ENCODE results near the gene FBXW7. TPM values are rescaled to one million over a fixed set of nuclear protein-coding genes. Genes with fewer than 3 reads are reported as not detected.
A peak's percentile ranks its signal among the peaks of the same experiment; 100 is the strongest.

FBXW7 gene
- total and polyA plus RNA-seq, 2 donors (not counting 1 experiment from before 2014, with no cell fraction given) = 16.3 to 68.7 TPM

- H3K9ac ChIP-seq (ENCODE audit: insufficient read depth, low read length) = no peak overlapping the region
- H3K27ac ChIP-seq (ENCODE audit: insufficient read depth, low read length) = no peak overlapping the region
- H2AFZ ChIP-seq (ENCODE audit: low read length) = no peak overlapping the region
- peaks cover 10% of the 10 kb centered on the region for H3K4me1 ChIP-seq (ENCODE audit: control insufficient read depth, extremely low read depth, insufficient read depth, low read length)
- H3K4me3 ChIP-seq (replicated peaks in 1 of 4; ENCODE audit: control extremely low read depth in 1 of 4, insufficient read depth in 1 of 4, low read depth in 3 of 4, low read length in 4 of 4) = no peak overlapping the region
- no peak overlapping the region for H3K4me2 ChIP-seq (ENCODE audit: extremely low read depth, insufficient read depth, low read length)
- no peaks in the 10 kb centered on the region for H4K20me1 ChIP-seq (ENCODE audit: control insufficient read depth, extremely low read depth, insufficient read depth, low read length)
- no peaks in the 10 kb centered on the region for H3K36me3 ChIP-seq (ENCODE audit: control insufficient read depth, insufficient read depth, low read length)
- no peak for TF ChIP-seq EZH2 (IDR thresholded peaks at IDR 0.05; ENCODE audit: low read length, missing control alignments)
- TF ChIP-seq CTCF (conservative IDR thresholded peaks at IDR 0.05 in 1 of 2, IDR thresholded peaks at IDR 0.05 in 1 of 2; ENCODE audit: low read depth in 1 of 2, low read length in 2 of 2) = no peak
- H3K79me2 ChIP-seq (ENCODE audit: control insufficient read depth, insufficient read depth, low read length) = no peaks in the 10 kb centered on the region
- no peaks in the 10 kb centered on the region for H3K27me3 ChIP-seq (ENCODE audit: control insufficient read depth, insufficient read depth, low read length)
- DNase-seq (ENCODE audit: low read depth in 2 of 2) = peak in 1 of 2 donors; percentile 4
- no peaks in the 10 kb centered on the region for H3K9me3 ChIP-seq (ENCODE audit: control insufficient read depth, insufficient read depth, low read depth, low read length)
Observed at GRCh38 chr4:152359208-152360044, 176.5 kb downstream of the FBXW7 start.

GRCh38 chr4:152357206-152357605 is 178.7 kb downstream of the FBXW7 start:
- no peak overlapping the region for H3K4me3 ChIP-seq (replicated peaks in 1 of 4; ENCODE audit: control extremely low read depth in 1 of 4, insufficient read depth in 1 of 4, low read depth in 3 of 4, low read length in 4 of 4)
- DNase-seq (ENCODE audit: low read depth in 2 of 2) = peak; percentile 20 to 54
- no peaks in the 10 kb centered on the region for H3K79me2 ChIP-seq (ENCODE audit: control insufficient read depth, insufficient read depth, low read length)
- TF ChIP-seq CTCF (conservative IDR thresholded peaks at IDR 0.05 in 1 of 2, IDR thresholded peaks at IDR 0.05 in 1 of 2; ENCODE audit: low read depth in 1 of 2, low read length in 2 of 2) (no peak), EZH2 (IDR thresholded peaks at IDR 0.05; ENCODE audit: low read length, missing control alignments) (no peak)
- H3K4me1 ChIP-seq (ENCODE audit: control insufficient read depth, extremely low read depth, insufficient read depth, low read length) = peaks cover 5% of the 10 kb centered on the region
- no peak overlapping the region for H3K9ac ChIP-seq (ENCODE audit: insufficient read depth, low read length)
- H3K27me3 ChIP-seq (ENCODE audit: control insufficient read depth, insufficient read depth, low read length) = no peaks in the 10 kb centered on the region
- no peaks in the 10 kb centered on the region for H4K20me1 ChIP-seq (ENCODE audit: control insufficient read depth, extremely low read depth, insufficient read depth, low read length)
- peak overlapping the region; percentile 46 for H3K27ac ChIP-seq (ENCODE audit: insufficient read depth, low read length)
- H3K4me2 ChIP-seq (ENCODE audit: extremely low read depth, insufficient read depth, low read length) = no peak overlapping the region
- H3K36me3 ChIP-seq (ENCODE audit: control insufficient read depth, insufficient read depth, low read length) = no peaks in the 10 kb centered on the region
- H3K9me3 ChIP-seq (ENCODE audit: control insufficient read depth, insufficient read depth, low read depth, low read length) = no peaks in the 10 kb centered on the region
- no peak overlapping the region for H2AFZ ChIP-seq (ENCODE audit: low read length)

GRCh38 chr4:152356428-152357034 is 179.4 kb downstream of the FBXW7 start:
- TF ChIP-seq EZH2 (IDR thresholded peaks at IDR 0.05; ENCODE audit: low read length, missing control alignments) (no peak), CTCF (conservative IDR thresholded peaks at IDR 0.05 in 1 of 2, IDR thresholded peaks at IDR 0.05 in 1 of 2; ENCODE audit: low read depth in 1 of 2, low read length in 2 of 2) (no peak)
- Histone ChIP-seq H3K9ac (ENCODE audit: insufficient read depth, low read length) (no peak overlapping the region), H4K20me1 (ENCODE audit: control insufficient read depth, extremely low read depth, insufficient read depth, low read length) (no peaks in the 10 kb centered on the region), H2AFZ (ENCODE audit: low read length) (no peak overlapping the region), H3K4me2 (ENCODE audit: extremely low read depth, insufficient read depth, low read length) (peak overlapping the region; percentile 26), H3K4me3 (replicated peaks in 1 of 4; ENCODE audit: control extremely low read depth in 1 of 4, insufficient read depth in 1 of 4, low read depth in 3 of 4, low read length in 4 of 4) (no peak overlapping the region), H3K4me1 (ENCODE audit: control insufficient read depth, extremely low read depth, insufficient read depth, low read length) (peaks cover 5% of the 10 kb centered on the region), H3K27me3 (ENCODE audit: control insufficient read depth, insufficient read depth, low read length) (no peaks in the 10 kb centered on the region), H3K27ac (ENCODE audit: insufficient read depth, low read length) (no peak overlapping the region), H3K36me3 (ENCODE audit: control insufficient read depth, insufficient read depth, low read length) (no peaks in the 10 kb centered on the region), H3K79me2 (ENCODE audit: control insufficient read depth, insufficient read depth, low read length) (no peaks in the 10 kb centered on the region), H3K9me3 (ENCODE audit: control insufficient read depth, insufficient read depth, low read depth, low read length) (no peaks in the 10 kb centered on the region)
- DNase-seq (ENCODE audit: low read depth in 2 of 2) = peak; percentile 18 to 43
